Measurements from ENCODE around the gene MFAP4.

The MFAP4 gene

DNA sequence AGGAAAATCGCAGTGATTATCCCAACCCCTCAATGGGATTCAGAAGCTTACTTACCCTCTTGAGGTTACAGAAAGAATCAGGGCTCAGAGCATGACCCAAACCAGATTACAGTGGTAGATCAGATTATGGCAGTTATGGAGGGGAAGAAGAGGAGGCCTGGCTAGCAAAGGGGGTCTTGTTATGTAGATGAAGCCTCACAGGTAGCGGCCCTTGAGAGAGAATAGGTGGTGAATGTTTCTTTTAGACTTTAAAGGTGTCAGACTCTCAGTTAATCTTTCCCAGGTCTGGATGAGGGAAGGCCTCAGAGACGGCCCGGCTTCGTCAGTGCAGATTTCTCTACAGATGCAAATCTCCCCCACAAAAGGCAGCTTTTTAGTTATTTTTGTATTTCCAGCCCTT, 39.6 kb upstream of the MFAP4 start:
- Histone ChIP-seq H3K27me3 (ENCODE audit: low read depth, low read length) (no peaks in the 10 kb centered on the region), H3K9me3 (ENCODE audit: insufficient read depth, low read length) (no peaks in the 10 kb centered on the region), H3K9ac (ENCODE audit: low read length) (no peak overlapping the region), H3K4me1 (ENCODE audit: low read length) (peaks cover 10% of the 10 kb centered on the region), H4K20me1 (ENCODE audit: insufficient read depth, low read length) (no peaks in the 10 kb centered on the region), H3K27ac (ENCODE audit: low read length) (no peak overlapping the region), H3K4me3 (ENCODE audit: low read length) (no peak overlapping the region), H3K79me2 (ENCODE audit: low read length) (no peaks in the 10 kb centered on the region), H3K4me2 (ENCODE audit: low read length) (no peak overlapping the region), H3K36me3 (replicated peaks; ENCODE audit: low read depth, low read length) (no peaks in the 10 kb centered on the region), H2AFZ (ENCODE audit: low read depth, low read length) (no peak overlapping the region)
- TF ChIP-seq EZH2phosphoT487 (IDR thresholded peaks at IDR 0.05; ENCODE audit: low read depth), result no peak
- TF ChIP-seq, protein P1, sequence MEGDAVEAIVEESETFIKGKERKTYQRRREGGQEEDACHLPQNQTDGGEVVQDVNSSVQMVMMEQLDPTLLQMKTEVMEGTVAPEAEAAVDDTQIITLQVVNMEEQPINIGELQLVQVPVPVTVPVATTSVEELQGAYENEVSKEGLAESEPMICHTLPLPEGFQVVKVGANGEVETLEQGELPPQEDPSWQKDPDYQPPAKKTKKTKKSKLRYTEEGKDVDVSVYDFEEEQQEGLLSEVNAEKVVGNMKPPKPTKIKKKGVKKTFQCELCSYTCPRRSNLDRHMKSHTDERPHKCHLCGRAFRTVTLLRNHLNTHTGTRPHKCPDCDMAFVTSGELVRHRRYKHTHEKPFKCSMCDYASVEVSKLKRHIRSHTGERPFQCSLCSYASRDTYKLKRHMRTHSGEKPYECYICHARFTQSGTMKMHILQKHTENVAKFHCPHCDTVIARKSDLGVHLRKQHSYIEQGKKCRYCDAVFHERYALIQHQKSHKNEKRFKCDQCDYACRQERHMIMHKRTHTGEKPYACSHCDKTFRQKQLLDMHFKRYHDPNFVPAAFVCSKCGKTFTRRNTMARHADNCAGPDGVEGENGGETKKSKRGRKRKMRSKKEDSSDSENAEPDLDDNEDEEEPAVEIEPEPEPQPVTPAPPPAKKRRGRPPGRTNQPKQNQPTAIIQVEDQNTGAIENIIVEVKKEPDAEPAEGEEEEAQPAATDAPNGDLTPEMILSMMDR (IDR thresholded peaks at IDR 0.05; ENCODE audit: low read depth, low read length), result no peak

DNA sequence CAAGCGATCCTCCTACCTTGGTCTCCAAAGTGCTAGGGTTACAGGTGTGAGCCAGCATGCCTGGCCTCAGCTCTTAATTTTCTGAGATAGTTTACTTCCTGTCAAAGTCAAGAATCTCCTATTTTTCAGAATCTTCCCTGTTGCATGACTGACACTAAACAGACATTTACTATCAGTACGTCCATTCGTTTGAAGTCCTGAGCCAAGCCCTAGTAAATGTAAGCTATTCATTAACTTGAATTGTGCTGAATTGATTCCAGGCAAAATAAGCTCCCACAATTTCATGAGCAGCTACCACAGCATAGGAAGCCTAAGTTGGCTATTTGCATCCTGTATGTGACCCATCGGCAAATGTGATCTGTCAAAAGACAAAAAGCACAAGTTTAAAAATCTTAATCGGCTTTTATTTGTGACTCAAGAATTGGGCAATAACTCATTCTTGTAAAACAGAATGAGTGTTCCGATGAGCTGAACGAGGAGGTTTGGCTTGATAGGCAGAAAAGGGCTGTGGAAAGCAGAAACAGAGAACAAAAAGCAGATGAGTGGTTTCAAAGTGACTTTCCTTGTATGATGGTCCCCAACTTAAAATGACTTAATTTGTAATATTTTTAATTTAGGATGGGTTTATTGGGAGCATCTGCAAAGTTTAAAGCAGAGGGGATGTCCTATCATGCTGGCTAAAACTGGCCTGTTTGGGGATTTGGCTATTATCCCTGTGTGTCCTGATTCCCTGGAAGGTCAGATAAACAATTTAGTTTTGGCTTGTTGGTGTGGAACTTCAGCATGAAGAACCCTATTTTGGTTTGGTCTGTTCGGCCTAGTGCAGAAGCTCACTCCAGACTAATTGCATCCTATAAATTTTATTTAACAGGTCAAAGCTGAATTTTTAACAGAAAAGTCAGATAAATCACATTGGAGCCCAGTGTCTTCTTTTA, 38.2 kb upstream of the MFAP4 start:
- H3K27ac ChIP-seq (ENCODE audit: low read length), result no peak overlapping the region
- no peak overlapping the region for H3K4me3 ChIP-seq (ENCODE audit: low read length)
- H3K9ac ChIP-seq (ENCODE audit: low read length), result no peak overlapping the region
- H3K4me1 ChIP-seq (ENCODE audit: low read length), result peaks cover 10% of the 10 kb centered on the region
- TF ChIP-seq, protein P1 (IDR thresholded peaks at IDR 0.05; ENCODE audit: low read depth, low read length), result no peak
- H2AFZ ChIP-seq (ENCODE audit: low read depth, low read length), result no peak overlapping the region
- no peaks in the 10 kb centered on the region for H3K9me3 ChIP-seq (ENCODE audit: insufficient read depth, low read length)
- no peaks in the 10 kb centered on the region for H3K27me3 ChIP-seq (ENCODE audit: low read depth, low read length)
- no peaks in the 10 kb centered on the region for H3K36me3 ChIP-seq (replicated peaks; ENCODE audit: low read depth, low read length)
- H3K4me2 ChIP-seq (ENCODE audit: low read length), result peak overlapping the region; percentile 32; the same call in 1 of the 2 replicates
- H4K20me1 ChIP-seq (ENCODE audit: insufficient read depth, low read length), result no peaks in the 10 kb centered on the region
- H3K79me2 ChIP-seq (ENCODE audit: low read length), result no peaks in the 10 kb centered on the region

DNA sequence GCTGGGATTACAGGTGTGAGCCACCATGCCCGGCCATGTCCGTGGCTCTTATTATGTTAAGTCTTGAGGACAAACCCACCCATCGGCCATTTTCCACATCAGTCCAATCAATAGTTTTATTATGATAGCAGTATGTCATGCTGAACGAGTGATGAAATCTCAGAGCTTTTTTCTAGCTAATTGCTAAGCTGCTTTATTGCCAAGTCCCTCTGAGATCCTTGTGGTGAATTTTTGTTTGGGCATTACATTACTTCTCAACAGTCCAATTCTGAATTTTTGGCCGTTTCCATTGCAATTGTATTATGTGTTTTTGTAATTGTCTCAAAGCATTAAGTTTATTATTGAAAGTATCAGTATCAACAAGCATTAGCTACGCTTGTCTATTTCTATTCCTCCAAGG, 34.9 kb upstream of the MFAP4 start:
- Histone ChIP-seq H3K27ac (ENCODE audit: low read length) (no peak overlapping the region), H3K4me3 (ENCODE audit: low read length) (no peak overlapping the region), H3K4me1 (ENCODE audit: low read length) (peaks cover 10% of the 10 kb centered on the region), H4K20me1 (ENCODE audit: insufficient read depth, low read length) (no peaks in the 10 kb centered on the region), H3K27me3 (ENCODE audit: low read depth, low read length) (no peaks in the 10 kb centered on the region), H3K4me2 (ENCODE audit: low read length) (no peak overlapping the region), H3K79me2 (ENCODE audit: low read length) (no peaks in the 10 kb centered on the region), H3K36me3 (replicated peaks; ENCODE audit: low read depth, low read length) (no peaks in the 10 kb centered on the region), H3K9ac (ENCODE audit: low read length) (no peak overlapping the region), H2AFZ (ENCODE audit: low read depth, low read length) (no peak overlapping the region), H3K9me3 (ENCODE audit: insufficient read depth, low read length) (no peaks in the 10 kb centered on the region)
- no peak for TF ChIP-seq EZH2phosphoT487 (IDR thresholded peaks at IDR 0.05; ENCODE audit: low read depth)
- TF ChIP-seq, protein P1 (IDR thresholded peaks at IDR 0.05; ENCODE audit: low read depth, low read length), result no peak

DNA sequence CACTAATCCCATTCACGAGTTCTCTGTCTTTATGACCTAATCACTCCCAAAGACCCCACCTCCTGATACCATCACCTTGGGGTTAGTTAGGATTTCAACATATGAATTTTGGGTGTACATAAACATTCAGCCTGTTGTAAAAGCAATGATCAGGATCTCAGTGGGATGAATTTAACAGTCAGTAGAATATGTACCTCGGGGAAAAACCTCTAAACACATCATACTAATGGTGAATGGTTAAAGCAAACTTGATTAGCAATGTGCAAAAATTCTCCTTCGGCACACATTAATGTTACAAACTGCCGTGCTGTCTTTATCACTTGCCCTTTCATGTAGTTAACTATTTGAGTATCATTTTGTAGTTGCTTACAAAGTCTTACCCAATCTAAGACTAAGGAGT, 34.2 kb upstream of the MFAP4 start:
- H3K27me3 ChIP-seq (ENCODE audit: low read depth, low read length), result no peaks in the 10 kb centered on the region
- no peak overlapping the region for H3K27ac ChIP-seq (ENCODE audit: low read length)
- TF ChIP-seq, protein P1 (IDR thresholded peaks at IDR 0.05; ENCODE audit: low read depth, low read length), result no peak
- TF ChIP-seq EZH2phosphoT487 (IDR thresholded peaks at IDR 0.05; ENCODE audit: low read depth), result no peak
- no peak overlapping the region for H3K4me2 ChIP-seq (ENCODE audit: low read length)
- H3K9ac ChIP-seq (ENCODE audit: low read length), result no peak overlapping the region
- H3K9me3 ChIP-seq (ENCODE audit: insufficient read depth, low read length), result no peaks in the 10 kb centered on the region
- H3K4me1 ChIP-seq (ENCODE audit: low read length), result peaks cover 10% of the 10 kb centered on the region
- no peak overlapping the region for H3K4me3 ChIP-seq (ENCODE audit: low read length)
- H3K36me3 ChIP-seq (replicated peaks; ENCODE audit: low read depth, low read length), result no peaks in the 10 kb centered on the region
- H4K20me1 ChIP-seq (ENCODE audit: insufficient read depth, low read length), result no peaks in the 10 kb centered on the region
- no peak overlapping the region for H2AFZ ChIP-seq (ENCODE audit: low read depth, low read length)
- no peaks in the 10 kb centered on the region for H3K79me2 ChIP-seq (ENCODE audit: low read length)
